Naive thymus-derived CD4-positive, alpha-beta T cell (primary cell): ENCODE measurements around the gene BOLA1. TPM values are rescaled to one million over a fixed set of nuclear protein-coding genes. Genes with fewer than 3 reads are reported as not detected.
"Not testable (repeated sequence)": the region's sequence is repeated elsewhere in the genome, so short reads cannot be mapped to it uniquely, and the experiment has no call there.

Experiments used
- ATAC-seq: fragments of 150-1000 bp; cut with Tn5 transposase; 2 replicates; pipeline ENCODE4 v1.10.0; 2021; ENCODE audit warnings: mild to moderate bottlenecking, moderate library complexity
- CTCF ChIA-PET: fragments of 350-600 bp; sonication (Branson Sonifier 250); formaldehyde crosslinking; loops from one replicate; lab custom pipeline; 2021; ENCODE audit warnings: antibody characterized with exemption; lab: Charles Lee
- POLR2A ChIA-PET: fragments of 350-600 bp; sonication (Branson Sonifier 250); formaldehyde crosslinking; loops from one replicate; lab custom pipeline; 2021; ENCODE audit warnings: antibody characterized with exemption, inconsistent platforms; lab: Charles Lee
- DNase-seq, 9 donors: peaks; one replicate each; pipeline versions ENCODE4 v3.0.0 to v3.0.0-alpha.2; 2020 to 2022; ENCODE audit warnings: mixed read lengths in 1 of 9
- H3K27ac ChIP-seq: one replicate; pipeline ENCODE4 v1.7.0; 2013; ENCODE audit warnings: mild to moderate bottlenecking, low read depth, low read length, moderate library complexity
- H3K27me3 ChIP-seq, 2 donors: one replicate each; pipeline ENCODE4 v1.7.0; 2013; ENCODE audit warnings: low read length in 2 of 2, mild to moderate bottlenecking in 2 of 2, moderate library complexity in 2 of 2; ENCODE audit not compliant: control insufficient read depth in 2 of 2, insufficient read depth in 2 of 2
- H3K36me3 ChIP-seq, 3 experiments: 1 replicate in 2 of 3; 2 replicates in 1 of 3; pipeline ENCODE4 v1.7.0; 2013; ENCODE audit warnings: low read length in 3 of 3, mild to moderate bottlenecking in 3 of 3, moderate library complexity in 1 of 3; ENCODE audit not compliant: insufficient read depth in 3 of 3, control insufficient read depth in 2 of 3
- H3K4me1 ChIP-seq, 2 donors: one replicate each; pipeline ENCODE4 v1.7.0; 2013; ENCODE audit warnings: low read length in 2 of 2, mild to moderate bottlenecking in 2 of 2, moderate library complexity in 1 of 2; ENCODE audit not compliant: control insufficient read depth in 2 of 2, insufficient read depth in 2 of 2
- H3K4me3 ChIP-seq: 2 replicates; pipeline ENCODE4 v1.7.0; 2013; ENCODE audit warnings: mild to moderate bottlenecking, low read length
- H3K9me3 ChIP-seq, 3 experiments: 1 replicate in 2 of 3; 2 replicates in 1 of 3; pipeline ENCODE4 v1.7.0; 2013; ENCODE audit warnings: low read length in 3 of 3; ENCODE audit not compliant: control insufficient read depth in 2 of 3
- H3K27ac Mint-ChIP-seq, 9 donors: one replicate each; pipeline ENCODE4 v1.8.0; 2020 to 2022; ENCODE audit warnings: mixed read lengths in 9 of 9, mild to moderate bottlenecking in 8 of 9, moderate library complexity in 5 of 9, inconsistent platforms in 2 of 9
- H3K27me3 Mint-ChIP-seq, 5 donors: one replicate each; pipeline ENCODE4 v1.8.0; 2021 to 2022; ENCODE audit warnings: mixed read lengths in 5 of 5, mild to moderate bottlenecking in 1 of 5
- H3K36me3 Mint-ChIP-seq, 5 donors: one replicate each; pipeline ENCODE4 v1.8.0; 2020 to 2022; ENCODE audit warnings: mixed read lengths in 5 of 5, mild to moderate bottlenecking in 3 of 5, inconsistent platforms in 1 of 5
- H3K4me1 Mint-ChIP-seq, 7 donors: one replicate each; pipeline ENCODE4 v1.8.0; 2020 to 2022; ENCODE audit warnings: mixed read lengths in 7 of 7, mild to moderate bottlenecking in 3 of 7, inconsistent platforms in 1 of 7
- H3K4me3 Mint-ChIP-seq, 10 donors: one replicate each; pipeline ENCODE4 v1.8.0; 2020 to 2022; ENCODE audit warnings: mild to moderate bottlenecking in 10 of 10, mixed read lengths in 10 of 10, moderate library complexity in 6 of 10, inconsistent platforms in 2 of 10
- H3K9me3 Mint-ChIP-seq, 11 donors: one replicate each; pipeline ENCODE4 v1.8.0; 2020 to 2022; ENCODE audit warnings: mixed read lengths in 11 of 11, mild to moderate bottlenecking in 4 of 11, inconsistent platforms in 1 of 11, moderate library complexity in 1 of 11
- intact Hi-C, 2 donors: fragments of 100-400 bp; cut with micrococcal nuclease; formaldehyde crosslinking; loops; one replicate each; pipeline ENCODE4 v1.15.1; 2023
- polyA plus RNA-seq, 2 donors: library from polyadenylated mRNA; unstranded; fragments of 300-500 nt; fragmentation: Illumina TruSeq; gene quantifications; one replicate each; pipeline ENCODE4 v1.2.3, GENCODE V29; 2021
- total RNA-seq, 6 experiments: library from RNA in 5 of 6; stranded (reverse) in 5 of 6; gene quantifications; 1 replicate in 5 of 6; 2 replicates in 1 of 6; pipeline ENCODE4 v1.2.3 and lab custom pipeline; 2021 to 2026

The BOLA1 gene
- total and polyA plus RNA-seq, 7 experiments from 2014 or later, result 7.8 to 50.9 (median 26.4) TPM

GRCh38 chr1:149881876-149882275, 17.5 kb upstream of the BOLA1 start:
- CTCF ChIA-PET, result interaction anchor here (0.6 kb wide), 1 partner anchor 306 kb away, joined by 3 read pairs; no protein-coding TSS in a partner anchor
- H3K36me3 ChIP-seq, result no peaks in the 10 kb centered on the region
- peak overlapping the region in 8 of 9 donors; percentile 2 to 82 (median 52) for H3K27ac Mint-ChIP-seq
- H3K36me3 Mint-ChIP-seq, result peaks cover 0 to 8% (median 0%) of the 10 kb centered on the region in 5 donors
- no peaks in the 10 kb centered on the region for H3K9me3 ChIP-seq
- H3K4me3 Mint-ChIP-seq, result peak overlapping the region in 4 of 10 donors; percentile 12 to 14 (median 13)
- H3K4me3 ChIP-seq, result no peak overlapping the region
- intact Hi-C loops, result no loop called here
- POLR2A ChIA-PET, result interaction anchor here (1.5 to 9.2 kb wide), 2 partner anchors 35 to 51 kb away, joined by 3 to 547 read pairs; no protein-coding TSS in a partner anchor
- H3K4me1 ChIP-seq, result peaks cover 25 to 50% of the 10 kb centered on the region in 2 donors
- peaks cover 0 to 3% (median 0%) of the 10 kb centered on the region in 11 donors for H3K9me3 Mint-ChIP-seq
- H3K4me1 Mint-ChIP-seq, result peaks cover 30 to 50% (median 39%) of the 10 kb centered on the region in 7 donors
- no peak overlapping the region for H3K27ac ChIP-seq
- ATAC-seq, result no peak
- no peaks in the 10 kb centered on the region for H3K27me3 ChIP-seq
- DNase-seq, result no peak
- no peaks in the 10 kb centered on the region for H3K27me3 Mint-ChIP-seq

- CTCF ChIA-PET, result no interaction called here
- Mint-ChIP-seq H3K27me3 (no peaks in the 10 kb centered on the region), H3K4me1 (peaks cover 24 to 36% (median 29%) of the 10 kb centered on the region in 7 donors), H3K9me3 (no peaks in the 10 kb centered on the region), H3K27ac (peak overlapping the region in 3 of 9 donors; percentile 22 to 70 (median 63)), H3K4me3 (peak overlapping the region in 2 of 10 donors; percentile 25 to 52), H3K36me3 (peaks cover 0 to 4% (median 0%) of the 10 kb centered on the region in 5 donors)
- Histone ChIP-seq H3K27ac (peak overlapping the region; percentile 32), H3K4me1 (peaks cover 28 to 44% of the 10 kb centered on the region in 2 donors), H3K9me3 (no peaks in the 10 kb centered on the region), H3K36me3 (no peaks in the 10 kb centered on the region), H3K4me3 (no peak overlapping the region), H3K27me3 (no peaks in the 10 kb centered on the region)
- POLR2A ChIA-PET, result interaction anchor here (0.8 to 9.2 kb wide), 9 partner anchors 11 to 481 kb away, joined by 3 to 547 read pairs (median 4); partner anchors contain the start of genes BOLA1, RPRD2 and SF3B4
- ATAC-seq, result no peak
- intact Hi-C loops, result no loop called here
- peak in 1 of 9 donors; percentile 17 for DNase-seq
Measured at GRCh38 chr1:149883598-149884247, 15.6 kb upstream of the BOLA1 start.

- Mint-ChIP-seq H3K4me1 (peaks cover 17 to 27% (median 20%) of the 10 kb centered on the region in 7 donors), H3K4me3 (no peak overlapping the region), H3K27ac (no peak overlapping the region), H3K36me3 (peaks cover 0 to 1% (median 0%) of the 10 kb centered on the region in 5 donors), H3K9me3 (no peaks in the 10 kb centered on the region), H3K27me3 (no peaks in the 10 kb centered on the region)
- ChIA-PET POLR2A (interaction anchor here (0.7 to 9.2 kb wide), 12 partner anchors 12 to 480 kb away, joined by 3 to 547 read pairs (median 17); partner anchors contain the start of genes BOLA1, RPRD2 and SF3B4), CTCF (no interaction called here)
- peak overlapping the region; percentile 97 for H3K4me3 ChIP-seq
- ATAC-seq (no peak), DNase-seq (peak in 5 of 9 donors; percentile 6 to 26 (median 16))
- intact Hi-C loops, result no loop called here
- H3K36me3 ChIP-seq, result no peaks in the 10 kb centered on the region
- peaks cover 23 to 39% of the 10 kb centered on the region in 2 donors for H3K4me1 ChIP-seq
- H3K27me3 ChIP-seq, result no peaks in the 10 kb centered on the region
- H3K27ac ChIP-seq, result peak overlapping the region; percentile 93
- no peaks in the 10 kb centered on the region for H3K9me3 ChIP-seq
Measured at GRCh38 chr1:149884433-149885338, 14.7 kb upstream of the BOLA1 start.

- Histone ChIP-seq H3K27ac (peak overlapping the region; percentile 93), H3K36me3 (no peaks in the 10 kb centered on the region), H3K27me3 (no peaks in the 10 kb centered on the region), H3K4me3 (peak overlapping the region; percentile 97), H3K4me1 (peaks cover 17 to 31% of the 10 kb centered on the region in 2 donors), H3K9me3 (no peaks in the 10 kb centered on the region)
- Mint-ChIP-seq H3K9me3 (no peaks in the 10 kb centered on the region), H3K27me3 (no peaks in the 10 kb centered on the region), H3K4me3 (no peak overlapping the region), H3K4me1 (peaks cover 12 to 20% (median 17%) of the 10 kb centered on the region in 7 donors), H3K36me3 (peaks cover 0 to 1% (median 0%) of the 10 kb centered on the region in 5 donors), H3K27ac (no peak overlapping the region)
- DNase-seq, result peak; percentile 49 to 74 (median 70)
- ChIA-PET POLR2A (interaction anchor here (0.6 to 9.2 kb wide), 21 partner anchors 8 to 1396 kb away, joined by 3 to 547 read pairs (median 16); partner anchors contain the start of genes ANP32E, APH1A, BOLA1 and OTUD7B), CTCF (interaction anchor here (0.7 to 2.9 kb wide), 3 partner anchors 36 to 77 kb away, joined by 3 to 13 read pairs (median 5); no protein-coding TSS in a partner anchor)
- ATAC-seq, result peak; percentile 6
- intact Hi-C loops, result no loop called here
Measured at GRCh38 chr1:149885339-149886120, 13.8 kb upstream of the BOLA1 start.

GRCh38 chr1:149886121-149886395, 13.3 kb upstream of the BOLA1 start:
- H3K36me3 ChIP-seq, H3K27me3 ChIP-seq, DNase-seq, ATAC-seq, H3K36me3 Mint-ChIP-seq, H3K9me3 Mint-ChIP-seq, intact Hi-C loops, H3K27me3 Mint-ChIP-seq, H3K9me3 ChIP-seq, H3K4me3 Mint-ChIP-seq, H3K27ac Mint-ChIP-seq: not testable (repeated sequence)
- POLR2A ChIA-PET, result interaction anchor here (0.6 to 9.2 kb wide), 34 partner anchors 9 to 1396 kb away, joined by 3 to 547 read pairs (median 9); partner anchors contain the start of genes ANP32E, APH1A, BOLA1 and OTUD7B
- peaks cover 12 to 20% (median 17%) of the 10 kb centered on the region in 7 donors for H3K4me1 Mint-ChIP-seq
- peak overlapping the region; percentile 93 for H3K27ac ChIP-seq
- peak overlapping the region; percentile 97 for H3K4me3 ChIP-seq
- CTCF ChIA-PET, result interaction anchor here (0.7 to 2.9 kb wide), 3 partner anchors 36 to 76 kb away, joined by 3 to 13 read pairs (median 5); no protein-coding TSS in a partner anchor
- H3K4me1 ChIP-seq, result peaks cover 17 to 31% of the 10 kb centered on the region in 2 donors
